GM18951 (cell line): ENCODE data around the gene LMCD1.

Experiments
- POLR2A ChIP-seq: IDR thresholded peaks from 4 replicates; pipeline ENCODE4 v1.6.1; 2011; ENCODE audit warnings: mild to moderate bottlenecking; ENCODE audit not compliant: insufficient read length, insufficient read depth; ENCODE audit errors: extremely low read depth
- in situ Hi-C: fragments of 300-500 bp; cut with MboI; formaldehyde crosslinking; loops from one replicate; pipeline ENCODE4 v1.12.0; 2022; ENCODE audit warnings: low sequenced_read_pairs, mixed read lengths, inconsistent platforms; ENCODE audit not compliant: unreplicated experiment

LMCD1 gene

GRCh38 chr3:8608041-8608790 is 106.6 kb downstream of the LMCD1 start:
- in situ Hi-C loops: no loop called here
- no peak for TF ChIP-seq POLR2A

- no peak for TF ChIP-seq POLR2A
- in situ Hi-C loops: no loop called here
Measured at GRCh38 chr3:8608791-8609467, 107.3 kb downstream of the LMCD1 start.

GRCh38 chr3:8610951-8611350 is 109.3 kb downstream of the LMCD1 start:
- no peak for TF ChIP-seq POLR2A
- in situ Hi-C loops: no loop called here

GRCh38 chr3:8617921-8618320 is 116.3 kb downstream of the LMCD1 start:
- no peak for TF ChIP-seq POLR2A
- in situ Hi-C loops: no loop called here

- in situ Hi-C loops: no loop called here
- no peak for TF ChIP-seq POLR2A
Measured at GRCh38 chr3:8618950-8619349, 117.3 kb downstream of the LMCD1 start.

- in situ Hi-C loops: no loop called here
- TF ChIP-seq POLR2A: no peak
Measured at GRCh38 chr3:8619548-8619947, 117.9 kb downstream of the LMCD1 start.

- in situ Hi-C loops: no loop called here
- no peak for TF ChIP-seq POLR2A
Measured at GRCh38 chr3:8621141-8621540, 119.5 kb downstream of the LMCD1 start.

- no peak for TF ChIP-seq POLR2A
- in situ Hi-C loops: no loop called here
Measured at GRCh38 chr3:8621872-8622271, 120.2 kb downstream of the LMCD1 start.

- in situ Hi-C loops: no loop called here
- no peak for TF ChIP-seq POLR2A
Measured at GRCh38 chr3:8622873-8623691, 121.5 kb downstream of the LMCD1 start.

- TF ChIP-seq POLR2A: no peak
- in situ Hi-C loops: no loop called here
Measured at GRCh38 chr3:8623741-8624140, 122.1 kb downstream of the LMCD1 start.
